ENCODE data around the gene DSG3. TPM values are rescaled to one million over a fixed set of nuclear protein-coding genes. Genes with fewer than 3 reads are reported as not detected.

DSG3 gene
- total and polyA plus RNA-seq, 10 of the 15 experiments (the other 5 are each of a cell fraction or from before 2014, with no cell fraction given) = 0.01 to 0.36 (median 0.30) TPM

DNA sequence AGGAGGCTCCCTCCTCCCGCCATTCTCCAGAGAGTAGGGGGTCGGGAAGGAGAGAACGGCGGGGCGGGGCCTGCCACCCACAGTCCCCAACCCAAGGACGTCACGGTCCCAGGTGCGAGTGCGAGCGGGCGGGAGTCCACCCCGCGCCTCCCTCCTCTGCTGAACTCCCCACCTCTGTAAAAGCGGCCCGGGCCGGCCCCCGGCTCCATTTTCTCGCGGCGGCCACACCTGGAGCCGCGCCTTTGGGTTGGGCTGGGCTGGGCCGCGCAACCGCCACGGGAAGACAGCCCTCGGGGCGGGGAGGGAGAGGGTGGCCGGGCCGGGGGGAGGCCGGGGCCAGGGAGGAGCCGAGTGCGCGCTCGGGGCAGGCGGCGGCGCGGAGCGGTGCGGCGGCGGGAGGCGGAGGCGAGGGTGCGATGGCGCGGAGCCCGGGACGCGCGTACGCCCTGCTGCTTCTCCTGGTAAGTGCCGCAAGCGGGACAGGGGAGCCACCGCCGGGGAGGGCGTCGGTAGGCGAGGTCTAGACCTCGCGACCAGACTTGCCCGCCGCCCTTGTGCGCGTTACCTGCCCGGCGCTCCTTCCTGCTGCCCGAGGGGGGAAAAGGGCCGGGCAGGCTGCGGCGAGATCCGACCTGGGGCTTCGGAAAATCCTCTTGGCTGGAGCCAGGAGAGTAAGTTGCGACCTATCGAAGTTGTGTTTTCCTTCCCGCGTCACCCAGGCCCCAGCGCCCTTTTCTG lies 50.5 kb downstream of the DSG3 start, which contains the start of gene DSG2 (continued):
- TF ChIP-seq WRNIP1 (IDR thresholded peaks at IDR 0.05; ENCODE audit: borderline replicate concordance, low read depth, low read length) (no peak), CHD1 (IDR thresholded peaks at IDR 0.05; ENCODE audit: low read depth, low read length) (0 out of 2 replicates have a peak, but pooled peaks have one; percentile 18), ZNF274 (IDR thresholded peaks at IDR 0.05; ENCODE audit: insufficient read depth, insufficient read length) (no peak), TCF7 (IDR thresholded peaks at IDR 0.05; ENCODE audit: borderline replicate concordance) (no peak), TAF1 (IDR thresholded peaks at IDR 0.05; ENCODE audit: borderline replicate concordance, low read depth, low read length) (peak; percentile 64; the same call in 1 of the 2 replicates), TCF12 (IDR thresholded peaks at IDR 0.05; ENCODE audit: low read depth, low read length) (peak; percentile 4; the same call in 1 of the 2 replicates), ASH2L (IDR thresholded peaks at IDR 0.05; ENCODE audit: borderline replicate concordance, low read depth) (no peak), FOXM1 (IDR thresholded peaks at IDR 0.05; ENCODE audit: low read depth, low read length) (no peak), STAT1 (conservative IDR thresholded peaks at IDR 0.05) (no peak), MTA2 (IDR thresholded peaks at IDR 0.05; ENCODE audit: low read depth) (no peak), KAT2A (conservative IDR thresholded peaks at IDR 0.05; ENCODE audit: control insufficient read depth, low read depth, low read length) (no peak), CREM (IDR thresholded peaks at IDR 0.05; ENCODE audit: low read depth) (no peak), MXI1 (IDR thresholded peaks at IDR 0.05; ENCODE audit: low read depth, low read length) (no peak), HDAC2 (IDR thresholded peaks at IDR 0.05) (no peak), TCF3 (IDR thresholded peaks at IDR 0.05; ENCODE audit: borderline replicate concordance, insufficient read depth, low read depth, low read length) (no peak), TARDBP (IDR thresholded peaks at IDR 0.05; ENCODE audit: borderline replicate concordance) (no peak), DPF2 (IDR thresholded peaks at IDR 0.05) (peak; percentile 78), ZNF622 (IDR thresholded peaks at IDR 0.05) (no peak)
- TF ChIP-seq, protein P1, sequence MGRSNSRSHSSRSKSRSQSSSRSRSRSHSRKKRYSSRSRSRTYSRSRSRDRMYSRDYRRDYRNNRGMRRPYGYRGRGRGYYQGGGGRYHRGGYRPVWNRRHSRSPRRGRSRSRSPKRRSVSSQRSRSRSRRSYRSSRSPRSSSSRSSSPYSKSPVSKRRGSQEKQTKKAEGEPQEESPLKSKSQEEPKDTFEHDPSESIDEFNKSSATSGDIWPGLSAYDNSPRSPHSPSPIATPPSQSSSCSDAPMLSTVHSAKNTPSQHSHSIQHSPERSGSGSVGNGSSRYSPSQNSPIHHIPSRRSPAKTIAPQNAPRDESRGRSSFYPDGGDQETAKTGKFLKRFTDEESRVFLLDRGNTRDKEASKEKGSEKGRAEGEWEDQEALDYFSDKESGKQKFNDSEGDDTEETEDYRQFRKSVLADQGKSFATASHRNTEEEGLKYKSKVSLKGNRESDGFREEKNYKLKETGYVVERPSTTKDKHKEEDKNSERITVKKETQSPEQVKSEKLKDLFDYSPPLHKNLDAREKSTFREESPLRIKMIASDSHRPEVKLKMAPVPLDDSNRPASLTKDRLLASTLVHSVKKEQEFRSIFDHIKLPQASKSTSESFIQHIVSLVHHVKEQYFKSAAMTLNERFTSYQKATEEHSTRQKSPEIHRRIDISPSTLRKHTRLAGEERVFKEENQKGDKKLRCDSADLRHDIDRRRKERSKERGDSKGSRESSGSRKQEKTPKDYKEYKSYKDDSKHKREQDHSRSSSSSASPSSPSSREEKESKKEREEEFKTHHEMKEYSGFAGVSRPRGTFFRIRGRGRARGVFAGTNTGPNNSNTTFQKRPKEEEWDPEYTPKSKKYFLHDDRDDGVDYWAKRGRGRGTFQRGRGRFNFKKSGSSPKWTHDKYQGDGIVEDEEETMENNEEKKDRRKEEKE (IDR thresholded peaks at IDR 0.05) = no peak
- TF ChIP-seq, protein P2, sequence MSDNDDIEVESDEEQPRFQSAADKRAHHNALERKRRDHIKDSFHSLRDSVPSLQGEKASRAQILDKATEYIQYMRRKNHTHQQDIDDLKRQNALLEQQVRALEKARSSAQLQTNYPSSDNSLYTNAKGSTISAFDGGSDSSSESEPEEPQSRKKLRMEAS (IDR thresholded peaks at IDR 0.05; ENCODE audit: low read depth, low read length) = no peak
- TF ChIP-seq, protein P3, sequence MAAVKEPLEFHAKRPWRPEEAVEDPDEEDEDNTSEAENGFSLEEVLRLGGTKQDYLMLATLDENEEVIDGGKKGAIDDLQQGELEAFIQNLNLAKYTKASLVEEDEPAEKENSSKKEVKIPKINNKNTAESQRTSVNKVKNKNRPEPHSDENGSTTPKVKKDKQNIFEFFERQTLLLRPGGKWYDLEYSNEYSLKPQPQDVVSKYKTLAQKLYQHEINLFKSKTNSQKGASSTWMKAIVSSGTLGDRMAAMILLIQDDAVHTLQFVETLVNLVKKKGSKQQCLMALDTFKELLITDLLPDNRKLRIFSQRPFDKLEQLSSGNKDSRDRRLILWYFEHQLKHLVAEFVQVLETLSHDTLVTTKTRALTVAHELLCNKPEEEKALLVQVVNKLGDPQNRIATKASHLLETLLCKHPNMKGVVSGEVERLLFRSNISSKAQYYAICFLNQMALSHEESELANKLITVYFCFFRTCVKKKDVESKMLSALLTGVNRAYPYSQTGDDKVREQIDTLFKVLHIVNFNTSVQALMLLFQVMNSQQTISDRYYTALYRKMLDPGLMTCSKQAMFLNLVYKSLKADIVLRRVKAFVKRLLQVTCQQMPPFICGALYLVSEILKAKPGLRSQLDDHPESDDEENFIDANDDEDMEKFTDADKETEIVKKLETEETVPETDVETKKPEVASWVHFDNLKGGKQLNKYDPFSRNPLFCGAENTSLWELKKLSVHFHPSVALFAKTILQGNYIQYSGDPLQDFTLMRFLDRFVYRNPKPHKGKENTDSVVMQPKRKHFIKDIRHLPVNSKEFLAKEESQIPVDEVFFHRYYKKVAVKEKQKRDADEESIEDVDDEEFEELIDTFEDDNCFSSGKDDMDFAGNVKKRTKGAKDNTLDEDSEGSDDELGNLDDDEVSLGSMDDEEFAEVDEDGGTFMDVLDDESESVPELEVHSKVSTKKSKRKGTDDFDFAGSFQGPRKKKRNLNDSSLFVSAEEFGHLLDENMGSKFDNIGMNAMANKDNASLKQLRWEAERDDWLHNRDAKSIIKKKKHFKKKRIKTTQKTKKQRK (IDR thresholded peaks at IDR 0.05; ENCODE audit: low read depth, low read length) = no peak
- TF ChIP-seq, protein P4, sequence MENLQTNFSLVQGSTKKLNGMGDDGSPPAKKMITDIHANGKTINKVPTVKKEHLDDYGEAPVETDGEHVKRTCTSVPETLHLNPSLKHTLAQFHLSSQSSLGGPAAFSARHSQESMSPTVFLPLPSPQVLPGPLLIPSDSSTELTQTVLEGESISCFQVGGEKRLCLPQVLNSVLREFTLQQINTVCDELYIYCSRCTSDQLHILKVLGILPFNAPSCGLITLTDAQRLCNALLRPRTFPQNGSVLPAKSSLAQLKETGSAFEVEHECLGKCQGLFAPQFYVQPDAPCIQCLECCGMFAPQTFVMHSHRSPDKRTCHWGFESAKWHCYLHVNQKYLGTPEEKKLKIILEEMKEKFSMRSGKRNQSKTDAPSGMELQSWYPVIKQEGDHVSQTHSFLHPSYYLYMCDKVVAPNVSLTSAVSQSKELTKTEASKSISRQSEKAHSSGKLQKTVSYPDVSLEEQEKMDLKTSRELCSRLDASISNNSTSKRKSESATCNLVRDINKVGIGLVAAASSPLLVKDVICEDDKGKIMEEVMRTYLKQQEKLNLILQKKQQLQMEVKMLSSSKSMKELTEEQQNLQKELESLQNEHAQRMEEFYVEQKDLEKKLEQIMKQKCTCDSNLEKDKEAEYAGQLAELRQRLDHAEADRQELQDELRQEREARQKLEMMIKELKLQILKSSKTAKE (IDR thresholded peaks at IDR 0.05; ENCODE audit: low read depth, poor library complexity, severe bottlenecking) = no peak

Measured in GM12878 (cell line).